ENCODE data around the gene XPR1. TPM values are rescaled to one million over a fixed set of nuclear protein-coding genes. Genes with fewer than 3 reads are reported as not detected.

The XPR1 gene
- total and polyA plus RNA-seq, 2 of the 8 experiments (the other 6 are each of a cell fraction or from before 2014, with no cell fraction given) = 28.6 to 43.9 TPM

- TF ChIP-seq CBX8 (IDR thresholded peaks at IDR 0.05; ENCODE audit: borderline replicate concordance, low read depth, low read length) (no peak), EZH2 (IDR thresholded peaks at IDR 0.05; ENCODE audit: low read depth, low read length, severe bottlenecking) (no peak), SP4 (IDR thresholded peaks at IDR 0.05; ENCODE audit: low read length) (no peak)
Observed at GRCh38 chr1:180751921-180752320, 120.1 kb downstream of the XPR1 start (continued).

Measured in H1 (cell line).